GM21447 (cell line): ENCODE measurements around the gene MASP2.
"Not testable (repeated sequence)": the region's sequence is repeated elsewhere in the genome, so short reads cannot be mapped to it uniquely, and the experiment has no call there.

Source experiments
- ATAC-seq: cut with Tn5 transposase; IDR thresholded peaks from one replicate; pipeline ENCODE4 v1.9.1; 2021; ENCODE audit not compliant: unreplicated experiment

Gene MASP2

GRCh38 chr1:11039351-11040104 is 7.5 kb downstream of the MASP2 start:
- ATAC-seq = no peak

DNA sequence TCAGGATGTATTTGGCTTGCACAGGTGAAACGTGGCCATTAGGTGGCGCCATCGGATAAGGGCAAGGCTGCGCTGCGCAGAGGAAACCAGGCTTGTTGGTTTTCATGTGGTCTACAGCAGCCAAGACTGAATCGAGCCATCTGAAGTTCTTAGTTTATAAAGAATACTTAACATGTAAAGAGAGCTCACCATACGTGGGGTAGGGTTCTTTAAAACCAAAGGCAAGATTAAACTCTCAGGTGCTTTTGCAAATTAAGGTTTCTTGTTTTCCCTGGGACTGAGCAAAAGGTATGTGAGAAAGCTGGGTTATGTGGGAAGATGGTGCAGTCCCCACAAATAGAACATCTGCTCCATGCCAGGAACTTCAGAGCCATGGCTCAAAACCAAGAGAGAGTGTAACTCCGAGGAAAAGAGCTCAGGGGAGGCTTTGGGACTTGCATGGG is 9.3 kb downstream of the MASP2 start:
- ATAC-seq = no peak

DNA sequence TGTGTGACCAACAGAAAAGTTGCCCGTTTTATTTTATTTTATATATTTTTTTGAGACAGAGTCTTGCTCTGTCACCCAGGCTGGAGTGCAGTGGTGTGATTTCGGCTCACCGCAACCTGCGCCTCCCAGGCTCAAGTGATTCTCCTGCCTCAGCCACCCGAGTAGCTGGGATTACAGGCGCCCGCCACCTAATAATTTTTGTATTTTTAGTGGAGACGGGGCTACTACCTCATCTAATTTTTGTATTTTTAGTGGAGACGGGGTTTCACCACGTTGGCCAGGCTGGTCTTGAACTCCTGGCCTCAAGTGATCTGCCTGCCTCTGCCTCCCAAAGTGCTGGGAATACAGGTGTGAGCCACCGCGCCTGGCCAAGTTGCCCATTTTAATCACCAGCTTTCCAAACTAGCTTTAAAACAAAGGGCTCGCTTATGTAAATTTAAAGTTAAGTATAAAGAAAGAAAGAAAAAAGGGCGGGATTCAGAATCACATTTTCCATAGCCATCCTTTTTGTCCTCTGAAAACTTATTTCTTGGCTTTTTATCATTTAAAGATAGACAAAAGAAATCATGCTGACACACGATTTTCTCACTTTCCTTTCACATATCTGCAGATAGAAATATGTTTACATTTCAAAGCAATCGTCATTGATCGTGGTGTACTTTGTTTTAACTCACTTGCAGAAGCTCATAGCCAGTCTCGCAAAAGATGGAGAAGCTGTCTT is 9.9 kb downstream of the MASP2 start:
- not testable (repeated sequence) for ATAC-seq

DNA sequence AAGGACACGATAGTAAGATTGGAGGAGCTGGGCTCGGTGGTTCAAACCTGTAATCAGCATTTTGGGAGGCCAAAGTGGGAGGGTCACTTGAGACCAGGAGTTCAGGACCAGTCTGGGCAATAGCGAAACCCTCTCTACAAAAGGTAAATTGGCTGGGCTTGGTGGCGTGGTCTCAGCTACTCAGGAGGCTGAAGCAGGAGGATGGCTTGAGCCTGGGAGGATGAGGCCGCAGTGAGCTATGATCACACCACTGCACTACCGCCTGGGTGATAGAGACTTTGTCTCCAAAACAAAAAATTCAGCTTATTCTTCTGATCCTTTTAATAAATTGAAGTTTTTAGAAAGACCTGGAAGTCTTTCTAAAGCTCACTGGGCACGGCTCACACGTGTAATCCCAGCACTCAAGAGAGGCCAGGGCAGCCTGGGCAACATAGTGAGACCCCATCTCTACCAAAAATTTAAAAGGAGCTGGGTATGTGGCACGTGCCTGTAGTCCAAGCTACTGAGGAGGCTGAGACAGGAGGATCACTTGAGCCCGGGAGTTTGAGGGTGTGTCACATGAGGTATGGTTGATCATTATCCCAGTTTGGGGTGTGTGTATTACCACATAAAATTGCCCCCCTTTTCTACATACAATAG is 15.3 kb downstream of the MASP2 start:
- no peak for ATAC-seq

DNA sequence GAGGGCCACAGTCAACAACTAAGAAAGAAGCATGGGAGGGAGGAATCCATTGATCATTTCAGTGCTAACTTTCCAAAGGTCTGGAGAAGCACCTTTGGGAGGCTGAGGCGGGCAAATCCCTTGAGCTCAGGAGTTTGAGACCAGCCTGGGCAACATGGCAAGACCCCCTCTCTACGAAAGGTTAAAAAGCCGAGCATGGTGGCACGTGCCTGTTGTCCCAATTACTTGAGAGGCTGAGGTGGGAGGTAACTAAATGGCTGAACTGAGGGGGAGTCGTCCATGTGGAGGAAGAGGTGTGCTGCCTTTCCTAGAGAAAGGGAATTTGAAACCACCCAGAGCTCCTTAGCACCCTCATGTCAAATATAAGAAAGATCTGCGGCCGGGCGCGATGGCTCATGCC is 16.2 kb downstream of the MASP2 start:
- ATAC-seq = no peak

GRCh38 chr1:11028018-11028417 is 19.0 kb downstream of the MASP2 start:
- ATAC-seq = no peak

DNA sequence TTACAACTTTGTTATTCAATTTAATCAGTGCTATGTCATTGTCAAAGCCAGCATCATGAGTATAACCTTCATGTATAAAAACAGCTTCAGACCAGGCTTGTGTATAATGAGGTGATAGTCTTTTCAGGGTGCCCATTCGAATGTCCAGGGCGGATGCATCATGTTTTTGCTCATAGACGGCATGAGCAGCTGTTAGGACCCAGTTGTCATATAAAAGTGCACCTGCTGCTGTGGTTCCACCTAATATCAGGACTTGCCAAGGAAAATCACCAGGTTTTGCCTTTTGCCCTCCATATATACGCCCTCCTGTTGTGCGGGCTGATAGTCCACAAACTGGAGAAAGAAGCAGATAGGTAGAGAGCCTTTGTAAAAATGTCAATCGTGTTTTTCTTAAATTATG is 19.7 kb downstream of the MASP2 start:
- ATAC-seq = no peak

DNA sequence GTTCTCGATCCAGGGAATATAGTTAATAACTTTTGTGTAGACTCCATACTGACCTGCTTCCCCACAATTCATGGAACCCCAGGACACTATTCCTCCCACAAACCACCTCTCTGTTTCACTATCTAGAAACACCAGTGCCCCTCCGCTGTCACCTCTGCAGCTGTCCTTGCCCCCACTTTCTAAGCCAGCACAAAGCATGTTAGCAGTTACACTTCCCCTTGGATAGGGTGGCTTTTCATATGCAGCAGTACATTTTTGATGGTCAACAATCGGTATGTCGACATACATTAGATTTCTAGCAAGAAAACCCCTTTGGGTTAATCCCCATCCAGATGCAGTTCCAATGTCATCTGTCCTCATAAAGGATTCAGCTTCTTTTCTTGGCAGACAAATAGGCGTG is 20.1 kb downstream of the MASP2 start:
- no peak for ATAC-seq

GRCh38 chr1:11026052-11026451 is 21.0 kb downstream of the MASP2 start:
- ATAC-seq = no peak

DNA sequence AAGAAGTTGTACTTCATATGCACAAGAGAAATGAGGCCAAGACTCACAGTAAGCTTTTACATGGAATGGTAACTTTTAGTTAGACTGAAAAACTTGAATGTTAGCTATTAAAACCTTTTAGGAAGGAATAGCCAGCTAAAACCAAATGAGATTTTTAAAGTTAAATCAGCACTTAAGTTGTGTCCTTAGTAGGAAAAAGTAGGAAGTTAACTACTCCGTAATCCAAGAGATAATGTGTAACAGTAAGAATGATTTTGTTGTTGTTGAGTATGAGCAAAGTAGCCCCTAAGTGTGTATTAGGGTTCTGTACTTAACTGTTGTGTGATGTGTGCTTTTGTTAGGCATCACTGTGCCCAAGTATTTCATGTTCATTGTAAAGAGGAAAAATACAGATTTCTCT is 21.4 kb downstream of the MASP2 start:
- ATAC-seq = no peak

DNA sequence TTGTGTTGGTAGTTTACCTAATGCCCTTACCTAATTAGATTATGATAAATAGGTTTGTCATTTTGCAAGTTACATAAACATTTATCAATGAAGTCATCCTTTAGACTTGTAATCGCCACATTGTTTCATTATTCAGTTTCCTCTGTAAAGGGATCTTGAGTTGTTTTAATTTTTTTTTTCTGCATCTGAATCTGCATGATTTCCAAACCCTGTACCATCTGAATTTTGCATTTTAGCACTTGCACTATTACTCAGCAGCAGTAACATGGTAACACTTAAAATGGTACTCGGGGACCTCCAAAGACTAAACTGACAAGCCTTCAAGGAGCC is 22.2 kb downstream of the MASP2 start:
- ATAC-seq = no peak

GRCh38 chr1:11024154-11024873 is 22.7 kb downstream of the MASP2 start:
- no peak for ATAC-seq

DNA sequence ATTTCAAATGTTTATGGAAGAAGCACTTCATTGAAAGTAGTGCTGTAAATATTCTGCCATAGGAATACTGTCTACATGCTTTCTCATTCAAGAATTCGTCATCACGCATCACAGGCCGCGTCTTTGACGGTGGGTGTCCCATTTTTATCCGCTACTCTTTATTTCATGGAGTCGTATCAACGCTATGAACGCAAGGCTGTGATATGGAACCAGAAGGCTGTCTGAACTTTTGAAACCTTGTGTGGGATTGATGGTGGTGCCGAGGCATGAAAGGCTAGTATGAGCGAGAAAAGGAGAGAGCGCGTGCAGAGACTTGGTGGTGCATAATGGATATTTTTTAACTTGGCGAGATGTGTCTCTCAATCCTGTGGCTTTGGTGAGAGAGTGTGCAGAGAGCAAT is 23.8 kb downstream of the MASP2 start:
- ATAC-seq = no peak

DNA sequence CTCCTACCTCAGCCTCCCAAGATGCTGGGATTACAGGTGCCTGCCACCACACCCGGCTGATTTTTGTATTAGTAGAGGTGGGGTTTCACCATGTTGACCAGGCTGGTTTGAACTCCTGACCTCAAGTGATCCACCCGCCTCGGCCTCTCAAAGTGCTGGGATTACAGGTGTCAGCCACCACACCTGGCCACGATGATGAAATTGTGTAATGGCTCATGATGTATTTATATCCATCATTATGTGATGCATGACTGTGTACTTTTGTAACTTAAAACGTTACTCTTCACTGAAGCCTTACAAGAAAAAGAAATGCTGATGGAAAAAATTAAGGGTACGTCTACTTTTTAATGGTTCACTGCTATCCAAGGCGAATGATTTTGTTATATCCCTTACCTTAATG is 27.1 kb downstream of the MASP2 start:
- ATAC-seq = no peak

DNA sequence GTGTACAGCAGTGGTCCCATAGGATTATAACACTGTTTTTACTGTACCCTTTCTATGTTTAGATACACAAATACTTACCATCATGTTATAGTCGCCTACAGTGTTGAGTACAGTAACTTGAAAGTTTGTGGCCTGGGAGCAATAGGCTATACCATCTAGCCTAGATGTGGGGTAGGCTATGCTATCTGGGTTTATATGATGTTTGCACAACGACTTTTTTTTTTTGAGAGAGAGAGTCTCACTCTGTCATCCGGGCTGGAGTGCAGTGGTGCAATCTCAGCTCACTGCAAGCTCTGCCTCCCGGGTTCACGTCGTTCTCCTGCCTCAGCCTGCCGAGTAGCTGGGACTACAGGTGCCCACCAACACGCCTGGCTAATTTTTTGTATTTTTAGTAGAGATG is 27.7 kb downstream of the MASP2 start:
- not testable (repeated sequence) for ATAC-seq

DNA sequence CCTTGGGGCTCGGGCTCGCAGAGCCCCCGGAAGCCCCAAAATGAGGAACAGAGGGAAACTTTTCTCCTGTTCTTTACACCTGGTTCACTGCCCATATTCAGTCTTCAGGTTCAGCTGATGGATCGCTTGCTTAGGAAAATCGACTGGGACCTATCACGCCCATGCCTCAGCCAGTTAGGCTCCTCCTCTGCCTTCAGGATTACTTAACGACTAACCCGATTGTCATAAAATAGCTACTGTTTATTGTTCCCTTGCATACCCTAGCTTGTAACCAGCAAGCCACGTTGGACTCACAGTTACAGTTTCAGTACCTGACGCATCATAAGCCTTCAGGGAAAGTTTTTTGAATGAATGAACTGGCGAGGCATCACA is 33.9 kb downstream of the MASP2 start:
- no peak for ATAC-seq

DNA sequence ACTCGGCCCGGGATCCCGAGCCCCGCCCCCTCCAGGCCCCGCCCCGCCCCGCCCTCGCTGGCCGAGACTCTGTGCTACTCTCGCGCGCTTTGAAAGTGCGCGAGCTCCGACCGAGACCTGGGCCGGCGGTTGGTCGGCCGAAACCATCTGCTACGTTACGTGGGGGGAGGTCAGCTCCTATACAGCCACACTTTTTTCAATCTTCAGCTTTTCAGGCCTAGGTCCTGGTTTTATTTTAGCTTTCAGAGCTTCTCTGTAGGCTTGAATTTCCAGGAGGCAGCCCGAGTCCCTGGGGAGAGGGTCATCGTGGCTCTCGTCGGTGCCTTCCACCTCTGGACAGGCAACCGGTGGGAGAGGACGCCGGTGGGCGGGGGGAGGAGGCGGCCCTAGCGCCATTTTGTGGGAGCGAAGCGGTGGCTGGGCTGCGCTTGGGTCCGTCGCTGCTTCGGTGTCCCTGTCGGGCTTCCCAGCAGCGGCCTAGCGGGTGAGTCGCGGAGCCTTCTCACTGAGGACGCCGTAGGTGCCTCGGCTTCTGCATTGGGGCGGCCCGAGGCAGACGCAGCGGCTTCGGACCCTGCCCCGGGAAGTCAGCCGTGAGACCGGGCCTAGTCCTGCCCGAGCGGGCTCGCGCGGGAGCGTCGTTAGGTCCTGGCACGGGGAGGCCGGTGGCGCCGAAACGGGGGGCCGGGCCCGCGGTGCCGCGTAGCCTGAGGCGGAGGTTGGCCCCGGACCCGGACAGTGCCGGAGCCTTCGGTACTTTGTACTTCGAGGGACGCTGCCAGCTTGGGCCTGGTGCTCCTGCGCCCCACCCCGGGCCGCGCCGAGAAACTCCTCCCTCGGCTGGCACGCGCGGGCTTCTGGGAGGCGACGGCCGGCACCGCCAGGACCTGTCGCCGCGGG is 34.5 kb downstream of the MASP2 start, which contains the start of gene TARDBP:
TSS of gene TARDBP (plus strand) at position 395 of the 900 bp plus-strand sequence. CDS start 1,074 bp downstream, outside the sequence.
- peak; percentile 86 for ATAC-seq

DNA sequence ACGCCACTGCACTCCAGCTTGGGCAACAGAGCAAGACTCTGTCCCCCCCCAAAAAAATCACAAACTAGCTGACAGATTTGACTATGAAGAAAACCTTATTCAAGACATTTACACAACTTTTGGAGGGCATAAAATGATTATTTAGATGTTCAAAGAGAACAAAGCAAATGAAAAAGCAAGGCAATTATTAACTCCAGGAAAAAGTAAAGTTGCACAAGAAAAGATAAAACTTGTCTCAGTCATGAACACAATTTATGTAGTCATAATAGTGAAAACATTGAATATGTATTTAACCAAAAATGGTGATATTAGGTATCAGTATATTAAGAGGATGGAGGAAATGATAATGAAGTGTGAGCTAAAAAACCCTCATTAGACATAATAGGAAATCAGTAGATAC is 46.5 kb downstream of the MASP2 start:
- ATAC-seq = no peak

GRCh38 chr1:10996100-10996499 is 50.9 kb downstream of the MASP2 start:
- no peak for ATAC-seq

GRCh38 chr1:10992864-10993263 is 54.2 kb downstream of the MASP2 start:
- no peak for ATAC-seq
